B cell (primary cell): ENCODE measurements around the gene CPSF2.

Source experiments
- CTCF ChIP-seq: fragments of 200-600 bp; IDR thresholded peaks from one replicate; pipeline ENCODE4 v1.8.0; 2022; ENCODE audit warnings: antibody characterized with exemption, mild to moderate bottlenecking
- EZH2 ChIP-seq: IDR thresholded peaks from 2 replicates; pipeline ENCODE4 v1.6.1; 2012; ENCODE audit warnings: borderline replicate concordance, low read depth, mild to moderate bottlenecking, moderate library complexity, low read length; ENCODE audit not compliant: insufficient read depth, poor library complexity, severe bottlenecking

- no peak for TF ChIP-seq CTCF
- no peak for TF ChIP-seq EZH2
Observed at GRCh38 chr14:92217936-92218335, 96.2 kb downstream of the CPSF2 start.
